PC-9 (cell line): ENCODE data around the gene CYSRT1.

Experiments used
- EZH2 ChIP-seq: fragments of 200-600 bp; sonication (generic); IDR thresholded peaks from 2 replicates; pipeline ENCODE4 v1.8.0; 2017; ENCODE audit warnings: antibody characterized with exemption, low read depth
- TF ChIP-seq, protein P1 (sequence below): fragments of 200-600 bp; sonication (generic); conservative IDR thresholded peaks from 2 replicates; pipeline ENCODE4 v1.6.1; 2017; ENCODE audit warnings: mixed run types, antibody characterized with exemption, mild to moderate bottlenecking, moderate library complexity

GRCh38 chr9:137202966-137203365 is 22.0 kb upstream of the CYSRT1 start:
- no peak for TF ChIP-seq EZH2
- TF ChIP-seq, protein P1, sequence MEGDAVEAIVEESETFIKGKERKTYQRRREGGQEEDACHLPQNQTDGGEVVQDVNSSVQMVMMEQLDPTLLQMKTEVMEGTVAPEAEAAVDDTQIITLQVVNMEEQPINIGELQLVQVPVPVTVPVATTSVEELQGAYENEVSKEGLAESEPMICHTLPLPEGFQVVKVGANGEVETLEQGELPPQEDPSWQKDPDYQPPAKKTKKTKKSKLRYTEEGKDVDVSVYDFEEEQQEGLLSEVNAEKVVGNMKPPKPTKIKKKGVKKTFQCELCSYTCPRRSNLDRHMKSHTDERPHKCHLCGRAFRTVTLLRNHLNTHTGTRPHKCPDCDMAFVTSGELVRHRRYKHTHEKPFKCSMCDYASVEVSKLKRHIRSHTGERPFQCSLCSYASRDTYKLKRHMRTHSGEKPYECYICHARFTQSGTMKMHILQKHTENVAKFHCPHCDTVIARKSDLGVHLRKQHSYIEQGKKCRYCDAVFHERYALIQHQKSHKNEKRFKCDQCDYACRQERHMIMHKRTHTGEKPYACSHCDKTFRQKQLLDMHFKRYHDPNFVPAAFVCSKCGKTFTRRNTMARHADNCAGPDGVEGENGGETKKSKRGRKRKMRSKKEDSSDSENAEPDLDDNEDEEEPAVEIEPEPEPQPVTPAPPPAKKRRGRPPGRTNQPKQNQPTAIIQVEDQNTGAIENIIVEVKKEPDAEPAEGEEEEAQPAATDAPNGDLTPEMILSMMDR: no peak
